ACHN (cell line): Measurements from ENCODE around the gene RAB3C.

Experiments used
- DNase-seq: peaks from one replicate; pipeline ENCODE4 v3.0.0-alpha.2; 2015
- in situ Hi-C: cut with HindIII; loops from 2 replicates; pipeline ENCODE4 v1.10.0; 2017; ENCODE audit warnings: low sequenced_read_pairs, low pct_ligation_motif_present, low pct_unique_long_range_greater_than_20kb

The RAB3C gene

DNA sequence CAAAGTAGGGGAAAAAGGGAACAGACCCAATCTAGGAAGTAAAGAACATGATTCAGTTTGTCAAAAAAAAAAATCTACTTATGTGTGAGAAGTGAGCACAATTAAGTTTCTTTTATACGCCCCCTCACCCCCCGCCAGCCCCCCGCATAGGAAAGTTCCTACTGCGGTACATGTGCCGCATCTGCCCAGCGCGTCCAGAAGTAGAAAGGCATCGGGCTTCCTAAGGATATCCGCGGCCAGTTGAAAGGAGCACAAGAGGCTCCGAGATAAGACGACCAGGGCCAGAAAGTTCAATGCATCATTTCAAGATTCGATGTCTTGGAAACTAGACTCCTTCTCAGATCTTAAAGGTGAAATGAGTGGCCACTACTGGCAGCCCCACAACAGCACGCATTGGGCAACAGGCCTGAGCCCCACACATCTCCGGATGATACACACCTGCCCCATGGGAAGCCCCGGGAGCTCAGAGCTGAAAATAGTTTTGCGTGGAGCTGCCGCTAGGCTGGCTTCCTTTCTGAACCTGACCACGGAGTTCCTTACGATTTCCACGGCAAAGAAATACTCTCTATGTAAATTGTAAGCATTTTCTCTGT, 203.9 kb downstream of the RAB3C start:
- in situ Hi-C loops = no loop called here
- no peak for DNase-seq

GRCh38 chr5:58787987-58788386, 205.1 kb downstream of the RAB3C start:
- DNase-seq = no peak
- in situ Hi-C loops = no loop called here

GRCh38 chr5:58793888-58794657, 211.2 kb downstream of the RAB3C start:
- DNase-seq = no peak
- in situ Hi-C loops = no loop called here

GRCh38 chr5:58794875-58795274, 212.0 kb downstream of the RAB3C start:
- in situ Hi-C loops = no loop called here
- DNase-seq = no peak

GRCh38 chr5:58795327-58795726, 212.5 kb downstream of the RAB3C start:
- in situ Hi-C loops = no loop called here
- DNase-seq = no peak

- no peak for DNase-seq
- in situ Hi-C loops = no loop called here
Measured at GRCh38 chr5:58797021-58797420, 214.1 kb downstream of the RAB3C start.

DNA sequence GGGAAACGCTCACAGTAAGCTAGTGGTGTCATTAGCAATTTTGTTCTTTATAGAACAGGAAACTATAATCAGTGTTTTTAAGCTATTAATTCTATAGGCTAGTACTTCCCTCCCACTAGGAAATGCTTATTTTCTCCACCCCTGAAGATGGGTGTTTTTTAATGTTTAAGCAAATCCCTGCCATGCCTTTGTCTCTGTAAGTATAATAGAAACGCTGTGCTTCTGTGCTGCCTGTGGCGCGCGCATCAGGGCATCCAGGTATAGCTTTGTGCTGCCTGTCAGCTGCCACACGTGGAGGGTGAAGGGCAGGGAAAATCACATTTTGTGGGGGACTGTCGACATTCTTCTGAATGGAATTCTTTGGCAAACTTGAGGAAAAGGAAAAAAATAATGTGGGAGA, 217.5 kb downstream of the RAB3C start:
- DNase-seq = no peak
- in situ Hi-C loops = no loop called here

GRCh38 chr5:58800861-58801540, 218.1 kb downstream of the RAB3C start:
- in situ Hi-C loops = no loop called here
- no peak for DNase-seq

GRCh38 chr5:58803056-58803455, 220.2 kb downstream of the RAB3C start:
- in situ Hi-C loops = no loop called here
- no peak for DNase-seq

DNA sequence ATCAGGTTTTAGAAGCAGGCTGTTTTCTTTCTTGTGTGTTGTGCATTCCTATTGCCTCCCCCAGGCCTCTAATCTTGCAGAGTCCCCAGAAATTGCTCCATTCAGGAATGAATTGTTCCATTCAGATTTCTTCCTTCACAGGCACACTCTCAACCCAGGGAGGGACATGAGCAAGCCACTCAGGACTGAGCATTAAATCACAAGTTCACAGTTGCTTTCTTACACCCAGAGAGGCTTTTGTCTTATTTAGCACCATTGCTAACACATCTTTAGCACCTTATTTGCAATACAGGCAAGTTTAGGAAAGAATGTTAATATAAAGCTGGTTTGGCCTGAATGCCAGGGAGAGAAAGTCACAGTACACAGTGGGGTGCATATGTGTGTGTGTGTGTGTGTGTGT, 221.4 kb downstream of the RAB3C start:
- in situ Hi-C loops = no loop called here
- no peak for DNase-seq

DNA sequence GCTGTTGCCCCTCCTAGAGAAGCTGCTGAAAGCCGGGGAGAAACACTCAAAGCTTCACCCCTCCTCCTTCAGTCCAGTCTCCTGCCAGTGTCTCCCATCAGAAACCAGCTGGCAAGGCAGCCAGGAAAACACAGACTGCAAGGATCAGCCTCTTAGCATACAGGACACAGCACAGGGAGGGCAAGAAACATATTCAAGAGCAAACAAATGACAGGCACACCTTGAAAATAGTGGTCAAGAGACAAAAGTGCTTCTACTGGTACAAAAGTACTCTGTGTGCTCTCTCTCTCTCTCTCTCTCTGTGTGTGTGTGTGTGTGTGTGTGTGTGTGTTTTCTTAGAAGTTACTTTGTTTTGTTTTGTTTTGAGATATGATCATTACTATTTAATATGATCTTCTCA, 227.2 kb downstream of the RAB3C start:
- DNase-seq = no peak
- in situ Hi-C loops = no loop called here

DNA sequence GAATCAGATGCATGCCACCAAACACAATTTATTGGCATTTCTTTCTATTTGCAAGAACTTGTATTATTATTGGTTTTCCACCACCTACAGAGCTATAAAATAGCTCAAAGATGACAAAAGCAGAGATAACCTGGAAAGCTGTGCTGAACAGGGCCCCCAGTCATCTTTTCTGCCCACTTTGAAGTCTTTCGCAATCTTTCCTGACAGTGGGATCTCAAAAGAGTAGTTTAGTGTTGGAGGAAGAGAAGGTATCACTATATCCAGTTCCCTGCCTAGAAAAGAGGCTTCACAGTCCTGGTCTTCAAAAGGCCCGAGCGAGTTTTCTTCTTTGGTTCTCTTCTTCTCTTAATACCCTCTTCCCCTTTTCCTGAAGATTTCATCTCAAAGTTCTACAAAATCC, 231.0 kb downstream of the RAB3C start:
- no peak for DNase-seq
- in situ Hi-C loops = no loop called here

DNA sequence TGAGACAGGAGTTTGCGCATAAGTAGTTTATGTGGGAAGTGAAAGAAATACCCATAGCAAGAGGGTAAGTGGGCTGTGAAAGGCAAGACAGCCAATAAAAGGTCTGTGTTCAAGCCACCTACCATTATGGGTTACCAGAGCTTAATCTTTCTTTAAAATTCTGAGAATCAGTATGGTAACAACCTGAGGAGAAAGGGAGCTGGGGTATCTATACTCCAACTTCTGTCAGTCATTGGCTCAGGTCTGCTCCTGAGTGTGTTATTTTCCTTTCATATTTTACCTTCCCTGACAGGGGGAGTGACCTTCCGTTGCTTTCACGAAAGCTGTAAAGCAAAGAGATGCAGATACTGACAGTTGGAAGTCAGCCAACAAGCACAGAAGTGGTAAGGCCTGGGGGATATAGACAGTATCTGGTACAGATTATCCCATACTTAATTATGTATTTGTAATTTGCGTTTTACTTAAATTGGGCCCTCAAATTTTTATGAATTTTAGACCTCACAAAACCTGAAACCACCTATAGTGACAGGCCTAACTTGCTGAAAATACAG, 233.4 kb downstream of the RAB3C start:
- no peak for DNase-seq
- in situ Hi-C loops = no loop called here

DNA sequence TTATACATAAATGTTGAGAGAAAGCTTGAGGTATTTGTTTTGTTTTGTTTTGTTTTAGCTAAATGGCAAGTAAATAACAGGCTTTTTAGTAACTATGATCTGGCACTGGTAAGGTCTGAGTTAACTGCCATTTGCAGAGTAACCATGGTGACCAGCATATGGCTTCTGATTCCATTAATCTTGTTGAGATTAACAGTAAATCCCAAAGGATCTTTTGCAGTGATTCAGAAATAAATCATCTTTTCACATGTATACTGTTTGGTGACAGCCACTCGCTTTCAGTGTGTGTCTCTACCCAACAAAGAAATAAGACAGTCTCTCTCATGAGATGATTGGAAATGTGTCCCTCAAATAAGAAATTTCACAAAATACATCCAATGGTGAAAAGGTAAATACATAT, 235.6 kb downstream of the RAB3C start:
- no peak for DNase-seq
- in situ Hi-C loops = no loop called here

- in situ Hi-C loops = no loop called here
- DNase-seq = no peak
Measured at GRCh38 chr5:58825441-58825840, 242.6 kb downstream of the RAB3C start.

DNA sequence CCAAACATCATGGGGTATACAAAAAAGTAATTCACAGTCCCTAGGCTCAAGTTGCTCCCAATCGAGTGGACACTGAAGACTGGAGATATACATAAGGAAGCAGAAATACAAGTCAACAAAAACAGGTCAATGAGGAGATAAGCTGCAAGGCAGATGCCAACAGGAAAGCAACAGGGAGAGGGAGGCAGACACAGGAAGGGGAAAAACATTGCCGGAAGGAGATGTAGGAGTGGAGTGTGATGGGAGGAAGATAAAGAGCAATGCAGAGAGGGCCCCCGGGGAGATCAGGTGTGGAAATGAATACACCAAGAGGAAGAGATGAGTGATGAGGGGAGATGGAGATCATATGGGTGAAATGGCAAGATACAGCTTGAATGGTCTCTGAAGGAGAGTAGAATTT, 243.0 kb downstream of the RAB3C start:
- in situ Hi-C loops = no loop called here
- DNase-seq = no peak

- no peak for DNase-seq
- in situ Hi-C loops = no loop called here
Measured at GRCh38 chr5:58827463-58827862, 244.6 kb downstream of the RAB3C start.

DNA sequence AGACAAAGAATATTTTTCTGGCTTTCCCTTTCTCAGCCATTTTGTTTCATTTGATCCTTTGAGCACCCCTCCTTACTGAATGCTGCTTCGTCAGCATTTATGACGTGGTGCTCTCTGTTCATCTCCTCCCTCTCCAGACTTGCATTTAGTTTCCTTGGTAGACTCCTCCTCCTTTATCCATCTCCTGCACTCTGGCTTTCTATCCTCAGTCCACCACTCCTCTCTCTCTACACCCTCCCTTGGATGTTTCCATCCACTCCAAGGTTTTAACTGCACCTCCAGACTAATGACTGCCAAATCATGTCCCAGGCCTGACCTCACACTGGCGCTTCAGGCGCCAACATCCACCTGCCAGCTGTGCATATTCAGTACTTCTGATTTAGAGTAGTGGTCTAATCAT, 245.4 kb downstream of the RAB3C start:
- DNase-seq = no peak
- in situ Hi-C loops = no loop called here
